Measurements from ENCODE around the gene SPTLC3. TPM values are rescaled to one million over a fixed set of nuclear protein-coding genes. Genes with fewer than 3 reads are reported as not detected.

Gene SPTLC3
- total and polyA plus RNA-seq, 2 of the 13 experiments (the other 11 are each of a cell fraction or from before 2014, with no cell fraction given), result 20.5 to 95.6 TPM

DNA sequence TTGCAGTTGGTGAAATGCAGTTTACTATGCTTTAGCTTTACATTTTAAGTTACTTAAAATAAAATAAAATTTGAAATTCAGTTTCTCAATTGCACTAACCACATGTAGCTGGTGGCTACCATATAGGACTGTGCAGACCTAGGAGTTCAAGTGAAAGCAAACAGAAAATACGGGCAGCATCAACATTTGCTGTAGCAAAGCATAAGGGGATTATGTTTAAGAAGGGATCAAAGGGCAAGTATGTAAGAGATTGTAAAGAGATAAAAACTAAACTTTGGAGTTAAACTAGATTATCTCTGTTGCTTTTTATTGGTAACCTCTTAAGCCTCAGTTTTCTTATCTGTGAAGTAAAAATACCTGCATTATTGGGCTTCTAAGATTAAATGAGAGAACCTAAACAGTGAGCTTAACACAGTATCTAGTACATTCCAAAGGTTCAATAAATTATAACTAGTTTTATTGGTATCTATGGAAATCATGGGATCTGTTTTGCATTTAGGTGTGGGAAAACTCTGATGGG is 81.2 kb downstream of the SPTLC3 start (continued):
- TF ChIP-seq ZNF264 (CRISPR knock-in tag; IDR thresholded peaks at IDR 0.05) (peak; percentile 93), NFRKB (IDR thresholded peaks at IDR 0.05) (no peak), YEATS4 (CRISPR knock-in tag; IDR thresholded peaks at IDR 0.05; ENCODE audit: borderline replicate concordance) (no peak), JUNB (CRISPR knock-in tag; IDR thresholded peaks at IDR 0.05; ENCODE audit: borderline replicate concordance) (no peak), ZNF282 (IDR thresholded peaks at IDR 0.05; ENCODE audit: partially characterized antibody) (no peak), RFXANK (CRISPR knock-in tag; IDR thresholded peaks at IDR 0.05) (0 out of 2 replicates have a peak, but pooled peaks have one; percentile 21), NKX3-1 (CRISPR knock-in tag; IDR thresholded peaks at IDR 0.05) (peak; percentile 86; the same call in 1 of the 2 replicates), ATF7-NPFF (CRISPR knock-in tag; IDR thresholded peaks at IDR 0.05; ENCODE audit: low read depth) (no peak), HMG20B (CRISPR knock-in tag; conservative IDR thresholded peaks at IDR 0.05) (peak; percentile 87), JUND (CRISPR knock-in tag; IDR thresholded peaks at IDR 0.05) (no peak), PPARG (CRISPR knock-in tag; conservative IDR thresholded peaks at IDR 0.05) (peak; percentile 93), HNF4A (CRISPR knock-in tag; IDR thresholded peaks at IDR 0.05) (peak; percentile 99), ARID2 (CRISPR knock-in tag; IDR thresholded peaks at IDR 0.05; ENCODE audit: borderline replicate concordance) (no peak)
- TF ChIP-seq, protein P1, sequence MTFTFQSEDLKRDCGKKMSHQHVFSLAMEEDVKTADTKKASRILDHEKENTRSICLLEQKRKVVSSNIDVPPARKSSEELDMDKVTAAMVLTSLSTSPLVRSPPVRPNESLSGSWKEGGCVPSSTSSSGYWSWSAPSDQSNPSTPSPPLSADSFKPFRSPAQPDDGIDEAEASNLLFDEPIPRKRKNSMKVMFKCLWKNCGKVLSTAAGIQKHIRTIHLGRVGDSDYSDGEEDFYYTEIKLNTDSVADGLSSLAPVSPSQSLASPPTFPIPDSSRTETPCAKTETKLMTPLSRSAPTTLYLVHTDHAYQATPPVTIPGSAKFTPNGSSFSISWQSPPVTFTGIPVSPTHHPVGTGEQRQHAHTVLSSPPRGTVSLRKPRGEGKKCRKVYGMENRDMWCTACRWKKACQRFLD (CRISPR knock-in tag; IDR thresholded peaks at IDR 0.05; ENCODE audit: borderline replicate concordance), result no peak
- TF ChIP-seq, protein P2, sequence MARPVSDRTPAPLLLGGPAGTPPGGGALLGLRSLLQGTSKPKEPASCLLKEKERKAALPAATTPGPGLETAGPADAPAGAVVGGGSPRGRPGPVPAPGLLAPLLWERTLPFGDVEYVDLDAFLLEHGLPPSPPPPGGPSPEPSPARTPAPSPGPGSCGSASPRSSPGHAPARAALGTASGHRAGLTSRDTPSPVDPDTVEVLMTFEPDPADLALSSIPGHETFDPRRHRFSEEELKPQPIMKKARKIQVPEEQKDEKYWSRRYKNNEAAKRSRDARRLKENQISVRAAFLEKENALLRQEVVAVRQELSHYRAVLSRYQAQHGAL (CRISPR knock-in tag; IDR thresholded peaks at IDR 0.05; ENCODE audit: not compliant biosample characterization), result no peak
- TF ChIP-seq, protein P3, sequence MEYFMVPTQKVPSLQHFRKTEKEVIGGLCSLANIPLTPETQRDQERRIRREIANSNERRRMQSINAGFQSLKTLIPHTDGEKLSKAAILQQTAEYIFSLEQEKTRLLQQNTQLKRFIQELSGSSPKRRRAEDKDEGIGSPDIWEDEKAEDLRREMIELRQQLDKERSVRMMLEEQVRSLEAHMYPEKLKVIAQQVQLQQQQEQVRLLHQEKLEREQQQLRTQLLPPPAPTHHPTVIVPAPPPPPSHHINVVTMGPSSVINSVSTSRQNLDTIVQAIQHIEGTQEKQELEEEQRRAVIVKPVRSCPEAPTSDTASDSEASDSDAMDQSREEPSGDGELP (IDR thresholded peaks at IDR 0.05; ENCODE audit: borderline replicate concordance, low read depth), result no peak
- TF ChIP-seq, protein P4, sequence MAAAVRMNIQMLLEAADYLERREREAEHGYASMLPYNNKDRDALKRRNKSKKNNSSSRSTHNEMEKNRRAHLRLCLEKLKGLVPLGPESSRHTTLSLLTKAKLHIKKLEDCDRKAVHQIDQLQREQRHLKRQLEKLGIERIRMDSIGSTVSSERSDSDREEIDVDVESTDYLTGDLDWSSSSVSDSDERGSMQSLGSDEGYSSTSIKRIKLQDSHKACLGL (CRISPR knock-in tag; IDR thresholded peaks at IDR 0.05), result no peak
- TF ChIP-seq, protein P5, sequence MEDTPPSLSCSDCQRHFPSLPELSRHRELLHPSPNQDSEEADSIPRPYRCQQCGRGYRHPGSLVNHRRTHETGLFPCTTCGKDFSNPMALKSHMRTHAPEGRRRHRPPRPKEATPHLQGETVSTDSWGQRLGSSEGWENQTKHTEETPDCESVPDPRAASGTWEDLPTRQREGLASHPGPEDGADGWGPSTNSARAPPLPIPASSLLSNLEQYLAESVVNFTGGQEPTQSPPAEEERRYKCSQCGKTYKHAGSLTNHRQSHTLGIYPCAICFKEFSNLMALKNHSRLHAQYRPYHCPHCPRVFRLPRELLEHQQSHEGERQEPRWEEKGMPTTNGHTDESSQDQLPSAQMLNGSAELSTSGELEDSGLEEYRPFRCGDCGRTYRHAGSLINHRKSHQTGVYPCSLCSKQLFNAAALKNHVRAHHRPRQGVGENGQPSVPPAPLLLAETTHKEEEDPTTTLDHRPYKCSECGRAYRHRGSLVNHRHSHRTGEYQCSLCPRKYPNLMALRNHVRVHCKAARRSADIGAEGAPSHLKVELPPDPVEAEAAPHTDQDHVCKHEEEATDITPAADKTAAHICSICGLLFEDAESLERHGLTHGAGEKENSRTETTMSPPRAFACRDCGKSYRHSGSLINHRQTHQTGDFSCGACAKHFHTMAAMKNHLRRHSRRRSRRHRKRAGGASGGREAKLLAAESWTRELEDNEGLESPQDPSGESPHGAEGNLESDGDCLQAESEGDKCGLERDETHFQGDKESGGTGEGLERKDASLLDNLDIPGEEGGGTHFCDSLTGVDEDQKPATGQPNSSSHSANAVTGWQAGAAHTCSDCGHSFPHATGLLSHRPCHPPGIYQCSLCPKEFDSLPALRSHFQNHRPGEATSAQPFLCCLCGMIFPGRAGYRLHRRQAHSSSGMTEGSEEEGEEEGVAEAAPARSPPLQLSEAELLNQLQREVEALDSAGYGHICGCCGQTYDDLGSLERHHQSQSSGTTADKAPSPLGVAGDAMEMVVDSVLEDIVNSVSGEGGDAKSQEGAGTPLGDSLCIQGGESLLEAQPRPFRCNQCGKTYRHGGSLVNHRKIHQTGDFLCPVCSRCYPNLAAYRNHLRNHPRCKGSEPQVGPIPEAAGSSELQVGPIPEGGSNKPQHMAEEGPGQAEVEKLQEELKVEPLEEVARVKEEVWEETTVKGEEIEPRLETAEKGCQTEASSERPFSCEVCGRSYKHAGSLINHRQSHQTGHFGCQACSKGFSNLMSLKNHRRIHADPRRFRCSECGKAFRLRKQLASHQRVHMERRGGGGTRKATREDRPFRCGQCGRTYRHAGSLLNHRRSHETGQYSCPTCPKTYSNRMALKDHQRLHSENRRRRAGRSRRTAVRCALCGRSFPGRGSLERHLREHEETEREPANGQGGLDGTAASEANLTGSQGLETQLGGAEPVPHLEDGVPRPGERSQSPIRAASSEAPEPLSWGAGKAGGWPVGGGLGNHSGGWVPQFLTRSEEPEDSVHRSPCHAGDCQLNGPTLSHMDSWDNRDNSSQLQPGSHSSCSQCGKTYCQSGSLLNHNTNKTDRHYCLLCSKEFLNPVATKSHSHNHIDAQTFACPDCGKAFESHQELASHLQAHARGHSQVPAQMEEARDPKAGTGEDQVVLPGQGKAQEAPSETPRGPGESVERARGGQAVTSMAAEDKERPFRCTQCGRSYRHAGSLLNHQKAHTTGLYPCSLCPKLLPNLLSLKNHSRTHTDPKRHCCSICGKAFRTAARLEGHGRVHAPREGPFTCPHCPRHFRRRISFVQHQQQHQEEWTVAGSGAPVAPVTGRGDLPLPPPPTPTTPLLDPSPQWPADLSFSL (CRISPR knock-in tag; IDR thresholded peaks at IDR 0.05), result no peak
- TF ChIP-seq, protein P6, sequence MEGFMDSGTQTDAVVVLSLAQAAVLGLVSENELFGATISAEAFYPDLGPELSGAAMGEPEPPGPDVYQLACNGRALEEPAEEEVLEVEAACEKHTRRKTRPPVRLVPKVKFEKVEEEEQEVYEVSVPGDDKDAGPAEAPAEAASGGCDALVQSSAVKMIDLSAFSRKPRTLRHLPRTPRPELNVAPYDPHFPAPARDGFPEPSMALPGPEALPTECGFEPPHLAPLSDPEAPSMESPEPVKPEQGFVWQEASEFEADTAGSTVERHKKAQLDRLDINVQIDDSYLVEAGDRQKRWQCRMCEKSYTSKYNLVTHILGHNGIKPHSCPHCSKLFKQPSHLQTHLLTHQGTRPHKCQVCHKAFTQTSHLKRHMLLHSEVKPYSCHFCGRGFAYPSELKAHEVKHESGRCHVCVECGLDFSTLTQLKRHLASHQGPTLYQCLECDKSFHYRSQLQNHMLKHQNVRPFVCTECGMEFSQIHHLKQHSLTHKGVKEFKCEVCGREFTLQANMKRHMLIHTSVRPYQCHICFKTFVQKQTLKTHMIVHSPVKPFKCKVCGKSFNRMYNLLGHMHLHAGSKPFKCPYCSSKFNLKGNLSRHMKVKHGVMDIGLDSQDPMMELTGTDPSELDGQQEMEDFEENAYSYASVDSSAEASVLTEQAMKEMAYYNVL (CRISPR knock-in tag; IDR thresholded peaks at IDR 0.05; ENCODE audit: borderline replicate concordance), result peak; percentile 68; the same call in 1 of the 2 replicates
